Type B pancreatic cell (in vitro differentiated cells): ENCODE measurements around the gene HEY2. TPM values are rescaled to one million over a fixed set of nuclear protein-coding genes. Genes with fewer than 3 reads are reported as not detected.

Experiments
- DNase-seq: peaks from one replicate; pipeline ENCODE4 v3.0.0; 2021; ENCODE audit warnings: mixed read lengths; ENCODE audit not compliant: unreplicated experiment; ENCODE audit errors: extremely low spot score
- H3K27ac Mint-ChIP-seq: 2 replicates; pipeline ENCODE4 v1.8.0; 2021; ENCODE audit warnings: mild to moderate bottlenecking, mixed read lengths
- H3K27me3 Mint-ChIP-seq: 2 replicates; pipeline ENCODE4 v1.8.0; 2021; ENCODE audit warnings: mixed read lengths
- H3K36me3 Mint-ChIP-seq: 2 replicates; pipeline ENCODE4 v1.8.0; 2021; ENCODE audit warnings: mixed read lengths
- H3K4me1 Mint-ChIP-seq: one replicate; pipeline ENCODE4 v1.8.0; 2021; ENCODE audit warnings: mixed read lengths; ENCODE audit not compliant: unreplicated experiment
- H3K4me3 Mint-ChIP-seq: 2 replicates; pipeline ENCODE4 v1.8.0; 2021; ENCODE audit warnings: mild to moderate bottlenecking, mixed read lengths
- H3K9me3 Mint-ChIP-seq: 2 replicates; pipeline ENCODE4 v1.8.0; 2021; ENCODE audit warnings: mixed read lengths
- total RNA-seq: library from RNA; stranded (reverse); gene quantifications from 2 replicates; pipeline ENCODE4 v1.2.1, GENCODE V29; 2021; ENCODE audit warnings: low replicate concordance
- TF ChIP-seq, protein P1 (sequence below): fragments of 200-600 bp; sonication (generic); conservative IDR thresholded peaks from 2 replicates; pipeline ENCODE4 v1.5.0; 2021; ENCODE audit warnings: antibody characterized with exemption, mild to moderate bottlenecking

The HEY2 gene
- total RNA-seq, 1 donor from 2014 or later, result 10.0 TPM

DNA sequence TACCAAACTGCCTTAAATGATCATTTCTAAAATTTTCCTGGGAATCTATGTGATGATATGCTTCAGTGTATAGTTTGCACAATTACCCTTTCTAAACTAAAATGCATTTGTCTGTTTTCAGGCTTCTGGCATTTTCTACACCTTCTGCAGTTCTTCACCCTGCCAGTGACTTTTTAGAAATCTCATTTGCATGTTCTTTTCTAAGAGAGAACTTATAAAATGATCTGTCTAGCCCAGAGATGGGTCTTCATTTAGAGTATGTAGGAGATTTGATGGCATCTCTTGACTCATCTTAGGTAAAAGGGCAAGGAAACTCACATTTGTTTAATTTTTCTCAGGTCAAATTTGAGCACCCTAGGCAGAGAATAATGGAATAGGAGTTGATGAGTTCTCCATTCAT is 59.2 kb downstream of the HEY2 start:
- Mint-ChIP-seq H3K4me1 (peaks cover 31% of the 10 kb centered on the region), H3K36me3 (peaks cover 6% of the 10 kb centered on the region), H3K4me3 (no peak overlapping the region), H3K27me3 (no peaks in the 10 kb centered on the region), H3K9me3 (peaks cover 7% of the 10 kb centered on the region), H3K27ac (no peak overlapping the region)
- DNase-seq, result no peak
- TF ChIP-seq, protein P1, sequence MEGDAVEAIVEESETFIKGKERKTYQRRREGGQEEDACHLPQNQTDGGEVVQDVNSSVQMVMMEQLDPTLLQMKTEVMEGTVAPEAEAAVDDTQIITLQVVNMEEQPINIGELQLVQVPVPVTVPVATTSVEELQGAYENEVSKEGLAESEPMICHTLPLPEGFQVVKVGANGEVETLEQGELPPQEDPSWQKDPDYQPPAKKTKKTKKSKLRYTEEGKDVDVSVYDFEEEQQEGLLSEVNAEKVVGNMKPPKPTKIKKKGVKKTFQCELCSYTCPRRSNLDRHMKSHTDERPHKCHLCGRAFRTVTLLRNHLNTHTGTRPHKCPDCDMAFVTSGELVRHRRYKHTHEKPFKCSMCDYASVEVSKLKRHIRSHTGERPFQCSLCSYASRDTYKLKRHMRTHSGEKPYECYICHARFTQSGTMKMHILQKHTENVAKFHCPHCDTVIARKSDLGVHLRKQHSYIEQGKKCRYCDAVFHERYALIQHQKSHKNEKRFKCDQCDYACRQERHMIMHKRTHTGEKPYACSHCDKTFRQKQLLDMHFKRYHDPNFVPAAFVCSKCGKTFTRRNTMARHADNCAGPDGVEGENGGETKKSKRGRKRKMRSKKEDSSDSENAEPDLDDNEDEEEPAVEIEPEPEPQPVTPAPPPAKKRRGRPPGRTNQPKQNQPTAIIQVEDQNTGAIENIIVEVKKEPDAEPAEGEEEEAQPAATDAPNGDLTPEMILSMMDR, result no peak

DNA sequence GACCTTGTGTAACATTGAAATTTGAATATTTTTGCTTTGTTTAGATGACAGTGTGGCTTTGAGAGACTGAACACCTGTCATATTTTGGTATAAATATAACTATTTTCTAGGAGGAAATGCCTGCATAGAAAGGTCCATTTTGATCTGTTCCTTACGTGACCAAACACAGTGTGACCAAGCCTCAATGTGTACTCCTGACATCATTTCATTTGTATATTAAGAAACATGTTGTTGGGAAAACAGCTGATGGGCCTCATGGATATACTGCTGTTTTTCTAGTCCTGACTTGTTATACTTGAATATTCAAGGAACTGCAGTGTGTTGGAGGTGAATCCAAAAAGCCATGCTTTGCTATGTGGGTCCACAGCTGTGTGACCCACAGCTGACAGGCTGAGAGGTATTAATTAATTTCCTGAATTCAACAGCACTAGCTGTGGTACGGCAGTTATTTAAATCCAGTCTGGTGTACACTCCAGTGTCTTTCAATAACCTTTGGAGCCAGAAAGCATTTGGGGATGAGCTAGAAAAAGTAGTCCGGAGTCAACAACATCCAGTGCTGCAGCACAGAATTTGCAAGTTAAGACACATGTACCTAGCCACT is 60.2 kb downstream of the HEY2 start:
- Mint-ChIP-seq H3K4me3 (no peak overlapping the region), H3K27me3 (no peaks in the 10 kb centered on the region)

DNA sequence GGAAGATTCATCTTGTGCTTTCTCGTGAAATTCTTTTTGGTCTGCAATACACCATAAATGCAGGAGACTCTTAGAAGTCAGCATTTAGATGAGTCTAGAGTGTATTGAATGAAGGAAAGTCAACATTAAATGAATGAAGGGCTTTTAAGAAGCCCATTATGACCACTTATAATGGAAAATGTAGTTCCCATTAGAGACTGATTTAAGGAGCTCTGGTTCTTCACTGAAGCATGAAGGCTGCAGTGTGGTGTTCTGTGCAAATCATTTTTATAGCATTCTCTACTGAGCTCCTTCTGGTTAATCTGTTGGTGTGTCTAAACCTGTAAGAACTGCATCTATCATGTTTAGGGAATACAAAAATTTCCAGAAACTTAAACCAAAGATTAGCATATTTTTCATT is 61.0 kb downstream of the HEY2 start:
- no peak for DNase-seq
- TF ChIP-seq, protein P1, result no peak
- H3K36me3 Mint-ChIP-seq, result peaks cover 4% of the 10 kb centered on the region
- no peaks in the 10 kb centered on the region for H3K27me3 Mint-ChIP-seq
- H3K9me3 Mint-ChIP-seq, result peaks cover 7% of the 10 kb centered on the region
- H3K4me1 Mint-ChIP-seq, result peaks cover 31% of the 10 kb centered on the region
- no peak overlapping the region for H3K27ac Mint-ChIP-seq
- H3K4me3 Mint-ChIP-seq, result no peak overlapping the region

More for the DNA sequence above, 60.2 kb downstream of the HEY2 start:
- DNase-seq, result no peak
- TF ChIP-seq, protein P1, result no peak
- H3K27ac Mint-ChIP-seq, result no peak overlapping the region
- peaks cover 4% of the 10 kb centered on the region for H3K36me3 Mint-ChIP-seq
- H3K4me1 Mint-ChIP-seq, result peaks cover 31% of the 10 kb centered on the region
- H3K9me3 Mint-ChIP-seq, result peaks cover 7% of the 10 kb centered on the region

Other genes starting within 250 kb of the HEY2 start
- gene NCOA7, start 41.3 kb downstream of the HEY2 start, total RNA-seq, result 29.9 and 54.0 TPM in 2 replicates
- gene HINT3, start 207.1 kb downstream of the HEY2 start, total RNA-seq, result 14.8 and 19.9 TPM in 2 replicates
- gene TRMT11, start 236.9 kb downstream of the HEY2 start, total RNA-seq, result 16.3 and 22.3 TPM in 2 replicates